NCI-H748 treated with DMSO at 0.1 percent for 48 hours (cell line): ENCODE results near the gene UBE2V1.
"Not testable (repeated sequence)": the region's sequence is repeated elsewhere in the genome, so short reads cannot be mapped to it uniquely, and the experiment has no call there.

Experiments
- DNase-seq: peaks from one replicate; lab custom pipeline; 2025; lab: John Stamatoyannopoulos, UW

The UBE2V1 gene

DNA sequence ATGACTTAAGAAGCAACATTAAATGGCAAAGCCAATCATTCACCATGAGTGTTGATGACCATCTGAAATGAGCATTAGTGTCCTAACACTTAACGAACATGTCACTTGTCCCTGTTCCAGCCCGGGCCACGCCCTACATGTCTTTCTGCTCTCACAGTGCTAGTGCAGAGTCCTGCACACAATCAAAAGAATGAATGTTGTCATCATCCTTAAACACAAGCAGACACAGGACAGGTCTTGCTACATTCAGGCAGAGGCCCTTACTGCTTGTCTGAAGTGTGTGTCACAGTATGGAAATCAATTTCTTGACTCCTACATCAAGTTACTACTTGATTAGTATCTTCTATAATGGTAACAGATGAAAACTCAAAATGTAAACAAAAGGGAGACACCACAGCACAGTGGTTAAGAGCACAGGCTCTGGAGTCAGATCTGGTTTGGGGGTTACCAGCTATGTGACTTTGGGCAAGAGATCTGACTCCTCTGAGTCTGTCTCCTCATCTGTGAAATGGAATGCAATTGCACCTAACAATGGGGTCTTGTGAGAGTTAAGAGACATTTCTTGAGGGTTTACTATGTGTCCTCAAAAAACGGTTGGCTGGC, 17.4 kb downstream of the UBE2V1 start:
- DNase-seq, result no peak

DNA sequence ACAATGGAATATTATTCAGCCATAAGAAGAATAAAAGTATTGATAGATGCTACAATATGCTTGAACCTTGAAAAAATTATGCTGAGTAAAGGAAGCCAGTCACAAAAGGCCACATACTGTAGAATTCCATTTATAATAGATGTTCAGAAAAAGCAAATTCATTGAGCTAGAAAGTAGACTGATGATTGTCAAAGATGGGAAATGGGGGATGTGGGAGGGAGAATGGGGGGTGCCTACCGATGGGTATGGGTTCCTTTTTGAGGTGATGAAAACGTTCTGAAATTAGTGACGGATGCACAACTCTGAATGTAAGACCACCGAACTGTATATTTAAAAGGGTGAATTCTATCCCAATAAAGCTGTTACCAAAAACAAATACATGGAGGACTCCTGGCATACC, 18.4 kb downstream of the UBE2V1 start:
- no peak for DNase-seq

DNA sequence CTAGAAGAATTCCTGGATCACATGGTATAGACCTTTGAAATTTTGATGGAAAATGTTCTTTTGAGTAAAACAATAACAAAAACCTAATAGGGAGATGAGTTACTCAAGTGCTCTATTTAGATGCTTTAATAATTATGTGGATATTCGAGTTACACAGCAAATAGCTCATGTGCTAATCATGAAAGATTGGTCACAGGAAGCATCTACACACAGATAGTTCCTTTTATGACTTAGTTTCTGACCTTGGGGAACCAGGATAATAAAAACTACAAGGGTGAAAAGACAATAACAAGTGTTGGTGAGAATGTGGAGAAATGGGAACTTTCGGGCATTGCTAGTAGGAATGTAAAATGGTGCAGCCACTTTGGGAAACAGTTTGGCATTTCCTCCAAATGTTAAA, 19.7 kb downstream of the UBE2V1 start:
- no peak for DNase-seq

DNA sequence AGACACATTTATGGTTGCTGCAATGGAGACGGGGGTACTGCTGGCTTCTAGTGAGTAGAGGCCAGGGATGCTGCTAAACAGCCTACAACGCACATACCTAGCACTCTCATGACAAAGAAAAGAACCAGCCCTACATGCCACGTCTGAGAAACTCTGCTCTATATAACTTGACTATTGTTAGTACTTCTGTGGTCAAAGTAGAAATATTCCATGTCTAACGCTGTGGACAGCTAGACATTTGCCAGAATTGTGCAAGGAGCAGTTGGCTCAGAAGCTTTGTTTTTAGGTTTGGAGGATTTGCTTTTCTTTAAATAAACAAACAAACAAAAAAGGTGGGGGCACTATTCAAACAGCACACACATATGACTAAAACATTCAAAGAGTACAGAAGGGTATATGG, 20.5 kb downstream of the UBE2V1 start:
- no peak for DNase-seq

DNA sequence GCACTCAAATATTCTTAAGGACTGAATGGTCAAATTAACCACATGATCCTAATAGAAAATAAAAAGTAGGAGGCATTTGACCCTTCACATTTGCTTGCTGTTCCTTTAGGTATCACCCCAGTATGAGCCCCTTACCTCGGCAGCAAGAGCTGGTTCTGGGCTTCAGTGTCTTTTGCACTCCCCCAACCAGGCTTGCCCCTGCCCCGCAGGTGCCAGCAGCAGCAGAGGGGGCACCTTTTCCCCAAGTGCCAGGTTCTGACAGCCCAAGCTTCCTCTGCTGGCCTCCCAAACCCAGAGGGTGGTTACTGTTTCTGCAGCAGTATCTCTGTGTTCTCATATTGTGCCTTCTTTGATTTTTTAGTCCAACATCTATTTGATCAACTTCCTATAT, 23.2 kb downstream of the UBE2V1 start:
- DNase-seq, result no peak

DNA sequence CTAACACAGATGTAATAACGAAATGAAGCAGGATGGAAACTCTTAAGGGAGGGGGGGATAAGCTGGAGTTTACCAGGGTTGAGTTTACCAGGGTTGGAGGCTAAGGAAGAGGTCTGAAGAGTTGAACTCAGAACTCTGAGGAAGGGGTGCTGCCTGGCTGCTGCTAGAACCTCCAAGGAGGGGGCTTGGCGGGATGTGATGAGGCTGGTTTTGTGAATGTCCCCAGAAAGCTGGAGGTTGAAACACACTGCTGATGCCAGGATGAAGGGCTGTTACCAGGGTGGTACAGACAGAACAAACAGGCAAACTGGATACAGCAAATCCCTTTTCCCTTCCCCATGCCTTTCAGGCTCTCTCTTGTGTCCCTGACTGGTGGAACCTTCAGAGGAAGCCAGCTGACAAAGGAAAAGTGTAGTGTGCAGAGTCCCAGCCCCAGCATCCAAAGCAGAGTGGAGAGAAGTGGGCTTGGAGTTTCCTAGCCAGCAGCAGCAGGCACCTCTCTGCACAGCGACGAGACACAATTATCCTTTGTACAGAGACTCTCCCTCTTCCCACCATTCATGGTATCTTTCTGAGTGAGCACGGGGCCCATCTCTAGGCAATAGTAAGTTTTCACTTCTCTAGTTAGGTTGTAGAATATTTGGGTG, 23.7 kb downstream of the UBE2V1 start:
- DNase-seq, result no peak

DNA sequence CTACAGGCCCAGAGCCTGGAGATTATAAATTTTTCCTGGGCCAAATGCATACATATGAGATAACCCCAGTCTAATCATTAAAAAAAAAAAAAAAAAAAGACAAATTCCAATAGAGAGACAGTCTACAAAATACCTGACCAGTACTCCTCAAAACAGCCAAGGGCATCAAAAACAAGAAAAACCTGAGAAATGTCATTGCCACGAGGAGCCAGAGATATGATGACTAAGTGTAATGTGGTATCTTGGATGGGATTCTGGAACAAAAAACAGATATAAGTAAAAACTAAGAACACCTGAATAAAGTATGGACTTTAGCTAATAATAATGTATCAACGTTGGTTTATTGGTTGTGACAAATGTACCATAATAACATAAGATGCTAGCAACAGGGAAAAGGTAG, 24.9 kb downstream of the UBE2V1 start:
- no peak for DNase-seq

DNA sequence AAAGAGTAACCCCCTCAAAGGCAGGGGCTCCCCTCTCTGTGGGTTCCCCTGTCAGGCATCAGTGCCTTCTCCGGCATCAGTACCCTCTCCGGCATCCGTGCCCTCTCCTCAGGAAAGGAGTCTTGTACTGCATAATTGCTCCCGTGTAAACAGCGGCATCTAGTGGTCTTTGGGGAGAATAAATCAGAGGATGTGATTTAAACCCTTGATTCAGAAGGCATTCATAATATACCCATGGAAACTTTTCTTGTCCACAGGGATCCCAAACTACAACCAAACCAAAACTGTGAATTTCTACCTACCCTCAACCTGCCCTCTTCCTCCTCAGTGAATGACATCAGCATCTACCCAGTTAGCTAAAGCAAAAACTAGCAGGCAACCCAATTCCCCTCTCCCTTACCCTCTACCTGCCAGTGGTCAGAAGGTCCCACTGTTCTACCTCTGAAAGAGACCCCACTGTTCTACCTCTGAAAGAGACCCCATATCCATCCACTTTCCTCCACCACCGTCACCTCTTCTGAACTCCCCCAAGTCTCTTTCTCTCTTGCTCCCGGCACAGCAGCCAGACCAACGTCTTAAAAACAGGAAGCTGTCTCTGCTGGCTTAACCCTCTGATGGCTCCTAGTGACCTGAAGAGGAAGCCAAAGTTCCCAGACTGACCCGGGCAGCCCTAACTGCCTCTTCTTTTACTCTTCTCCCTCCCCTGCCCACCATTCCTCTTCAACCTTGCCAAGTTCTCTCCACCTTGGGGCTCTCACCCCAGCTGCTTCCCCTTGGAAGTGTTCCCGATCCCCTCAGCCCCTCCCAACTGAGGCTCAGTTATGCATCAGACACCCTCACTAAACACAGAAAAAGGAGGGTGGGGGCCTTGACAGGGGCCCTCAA, 27.2 kb downstream of the UBE2V1 start:
- DNase-seq, result peak; percentile 15

DNA sequence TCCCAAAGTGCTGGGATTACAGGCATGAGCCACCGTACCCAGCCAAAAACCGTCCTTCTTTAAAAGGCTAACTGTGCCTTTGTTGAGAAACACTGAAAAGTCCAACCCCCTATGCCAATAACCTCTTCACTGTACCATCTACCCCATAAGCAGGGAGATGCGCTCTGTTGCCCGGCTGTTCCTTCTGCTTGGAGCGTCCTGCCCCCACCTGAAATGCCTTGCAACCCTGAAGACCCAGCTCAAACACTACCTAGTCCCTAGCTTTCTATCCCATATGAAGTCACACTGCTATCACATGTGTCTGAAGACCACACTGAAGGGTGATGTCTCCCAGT, 27.8 kb downstream of the UBE2V1 start:
- no peak for DNase-seq

DNA sequence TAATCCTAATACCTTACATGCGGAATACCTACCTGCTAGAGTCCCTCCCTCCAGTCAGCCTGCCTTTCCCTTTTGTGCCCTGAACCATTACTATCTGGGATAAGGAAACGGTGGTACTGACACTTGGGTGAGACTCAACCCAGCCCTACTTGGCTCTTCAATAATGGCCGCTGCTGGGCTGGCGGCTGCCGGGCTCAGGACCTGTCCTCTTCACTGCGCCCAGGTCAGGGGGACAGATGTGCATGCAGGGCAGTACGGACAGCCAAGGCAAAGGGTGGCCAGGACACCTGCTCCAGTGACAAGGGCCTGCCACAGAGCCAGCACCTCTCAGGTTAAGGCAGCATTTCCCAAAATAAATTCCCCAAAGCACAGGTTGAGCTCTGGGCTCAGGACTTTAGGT, 29.9 kb downstream of the UBE2V1 start:
- no peak for DNase-seq

DNA sequence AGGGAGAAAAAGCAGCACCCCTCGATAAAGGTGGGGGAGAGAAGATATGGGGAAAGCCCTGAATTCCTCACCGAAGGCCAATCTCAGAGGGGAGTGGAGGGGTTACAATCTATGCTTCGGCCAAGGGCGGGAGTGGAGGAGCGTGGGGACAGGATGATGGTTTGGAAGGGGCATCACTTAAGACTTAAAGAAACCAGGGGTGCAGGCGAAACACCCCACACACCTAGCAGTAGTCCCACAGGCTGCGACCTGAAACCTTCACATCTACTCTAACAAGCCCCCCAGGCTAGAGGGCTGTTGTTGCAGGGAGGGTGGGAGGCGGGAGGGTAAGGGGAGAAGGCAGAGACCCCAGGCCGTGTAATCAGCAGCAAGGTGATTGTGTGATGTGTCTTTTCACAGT, 30.9 kb downstream of the UBE2V1 start:
- DNase-seq, result not testable (repeated sequence)

DNA sequence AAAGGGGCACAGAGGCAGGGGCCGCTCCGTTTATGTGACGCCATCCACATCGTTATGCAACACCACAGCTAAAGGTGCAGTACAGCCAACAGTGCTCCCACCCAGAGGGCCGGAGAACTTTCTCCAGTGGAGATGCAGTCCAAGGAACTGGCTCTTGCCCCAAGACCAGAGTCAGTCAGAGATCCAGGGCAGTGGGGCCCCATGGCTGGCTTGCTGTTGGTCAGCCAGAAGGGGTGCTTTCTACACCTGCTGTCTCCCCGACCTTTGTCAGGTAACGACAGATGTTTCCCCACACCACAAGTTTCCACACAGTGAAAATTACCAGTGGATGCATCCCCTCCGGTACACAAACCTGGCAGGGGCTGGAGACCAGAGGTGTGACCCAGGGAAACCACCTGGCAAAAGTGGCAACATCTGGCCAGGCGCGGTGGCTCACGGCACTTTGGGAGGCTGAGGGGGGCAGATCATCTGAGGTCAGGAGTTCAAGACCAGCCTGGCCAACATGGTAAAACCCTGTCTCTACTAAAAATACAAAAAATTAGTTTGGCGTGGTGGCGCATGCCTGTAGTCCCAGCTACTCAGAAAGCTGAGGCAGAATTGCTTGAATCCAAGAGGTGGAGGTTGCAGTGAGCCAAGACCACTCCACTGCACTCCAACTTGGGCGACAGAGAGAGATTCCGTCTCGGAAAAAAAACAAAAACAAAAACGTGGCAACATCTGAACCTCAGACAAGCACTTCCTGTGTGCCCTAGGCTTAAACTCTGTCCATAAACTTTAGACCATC, 34.9 kb downstream of the UBE2V1 start:
- no peak for DNase-seq

DNA sequence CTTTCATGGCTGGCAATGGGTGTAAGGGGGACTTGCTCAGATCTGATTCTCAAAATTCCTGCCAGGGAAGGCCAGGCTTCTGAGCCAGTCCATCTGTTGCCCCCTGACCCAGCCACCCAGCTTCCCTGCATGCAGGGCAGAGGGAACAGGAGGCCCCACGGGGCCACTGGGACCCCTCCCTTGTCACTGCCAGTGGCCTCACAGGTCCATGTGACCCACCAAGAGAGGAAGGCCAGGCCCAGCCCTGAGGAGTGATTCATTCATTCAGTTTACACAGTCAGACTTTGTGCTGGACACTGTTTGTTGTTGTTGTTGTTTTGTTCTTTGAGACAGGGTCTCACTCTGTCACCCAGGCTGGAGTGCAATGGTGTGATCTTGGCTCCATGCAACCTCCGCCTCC, 39.5 kb downstream of the UBE2V1 start:
- DNase-seq, result no peak

DNA sequence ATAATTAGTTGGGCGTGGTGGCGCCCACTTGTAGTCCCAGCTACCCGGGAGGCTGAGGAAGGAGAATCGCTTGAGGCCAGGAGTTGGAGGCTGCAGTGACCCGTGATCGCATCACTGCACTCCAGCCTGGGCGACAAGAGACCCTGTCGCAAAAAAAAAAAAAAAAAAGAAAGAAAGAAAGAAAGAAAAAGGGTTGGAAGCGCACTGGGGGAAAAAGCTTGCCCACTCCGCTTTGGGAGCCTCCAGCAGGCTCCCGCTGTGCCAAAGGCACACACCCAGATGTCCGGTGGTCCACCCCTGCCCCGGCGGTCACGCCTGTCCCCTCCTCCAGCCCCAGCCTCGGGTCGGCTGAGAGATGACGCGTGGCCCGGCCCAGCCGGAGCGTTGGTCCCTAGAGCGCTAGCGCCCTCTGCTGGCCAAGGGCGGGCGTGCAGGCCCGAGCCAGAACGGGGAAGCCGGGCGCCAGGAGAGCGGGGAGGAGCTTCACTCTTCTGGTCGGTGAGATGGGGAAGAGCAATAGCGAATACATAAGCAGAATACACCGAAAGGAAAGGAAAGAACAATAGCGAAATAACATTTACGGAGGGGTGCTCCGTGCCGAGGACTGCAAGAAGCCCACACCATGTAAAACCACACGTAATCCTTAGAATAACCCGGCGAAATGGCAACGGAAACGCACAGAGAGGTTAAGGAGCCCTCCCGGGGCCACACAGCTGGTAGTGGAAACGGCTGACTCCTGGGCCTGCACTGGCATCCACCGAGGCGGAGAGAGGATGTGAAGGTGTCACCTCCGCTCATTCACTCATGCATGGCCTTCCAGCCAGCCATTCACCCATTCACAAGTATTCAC, 41.7 kb downstream of the UBE2V1 start:
- peak; percentile 62 for DNase-seq

DNA sequence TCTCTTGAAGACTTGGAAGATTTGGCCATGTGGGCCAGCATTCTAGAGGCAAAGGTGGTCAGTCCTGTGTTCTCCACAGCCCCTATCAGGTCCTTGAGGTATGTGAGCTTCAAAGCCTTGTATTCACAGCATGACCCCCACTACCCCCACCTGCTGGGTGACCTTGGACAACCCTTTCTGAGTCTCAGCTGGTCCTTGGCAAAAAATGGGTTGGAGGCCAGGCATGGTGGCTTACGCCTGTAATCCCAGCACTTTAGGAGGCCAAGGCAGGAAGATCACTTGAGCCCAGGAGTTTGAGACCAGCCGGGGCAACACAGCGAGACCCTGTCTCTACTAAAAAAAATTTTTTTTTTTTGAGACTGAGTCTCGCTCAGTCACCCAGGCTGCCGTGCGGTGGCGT, 42.6 kb downstream of the UBE2V1 start:
- no peak for DNase-seq

DNA sequence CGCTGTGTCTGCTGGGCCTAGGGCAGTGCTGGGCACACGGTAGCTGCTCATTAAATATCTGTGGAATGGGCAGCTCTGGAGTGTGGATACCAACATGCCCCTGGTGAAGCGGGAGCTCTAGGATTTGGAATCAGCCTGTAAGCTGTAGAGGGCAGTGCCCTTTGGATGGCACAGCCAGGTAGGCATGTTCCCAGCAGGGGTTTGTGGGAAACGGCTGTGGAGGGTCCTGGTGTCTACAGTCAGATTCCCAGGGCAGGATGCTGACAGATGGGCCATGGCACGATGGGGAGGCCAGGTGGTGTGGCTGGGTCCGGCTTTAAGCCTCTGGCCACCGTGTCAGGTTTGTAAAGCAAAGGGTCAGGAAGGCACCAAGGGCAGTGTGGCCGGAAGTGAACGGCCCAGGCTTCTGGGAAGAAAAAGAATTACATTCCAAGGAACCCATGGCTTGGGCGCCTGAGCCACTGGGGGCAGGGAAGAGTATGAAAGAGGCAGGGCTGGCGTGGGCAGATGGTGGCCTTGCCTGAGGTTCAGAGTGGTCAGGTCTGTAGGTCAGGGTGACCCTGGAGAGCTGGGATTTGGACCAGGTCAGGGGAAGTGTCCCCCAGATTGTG, 44.8 kb downstream of the UBE2V1 start:
- no peak for DNase-seq

DNA sequence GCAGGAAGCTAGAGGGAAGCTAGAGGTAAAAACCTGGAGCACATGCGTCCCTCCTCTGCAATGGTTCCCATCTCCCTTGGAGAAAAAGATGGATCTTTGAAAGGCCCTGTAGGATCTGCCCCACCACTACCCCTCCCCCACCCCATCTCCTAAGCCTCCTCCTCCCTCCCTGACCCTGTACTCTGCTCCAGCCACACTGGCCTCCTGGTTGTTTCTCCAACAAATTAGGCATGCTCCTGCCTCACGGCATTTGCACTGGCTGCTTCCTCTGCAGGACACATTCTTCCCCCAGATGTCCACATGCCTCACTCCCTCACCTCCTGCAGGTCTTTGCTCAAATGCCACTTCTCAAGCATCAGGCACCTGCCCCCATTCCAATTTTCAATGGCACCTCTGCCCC, 45.5 kb downstream of the UBE2V1 start:
- no peak for DNase-seq

DNA sequence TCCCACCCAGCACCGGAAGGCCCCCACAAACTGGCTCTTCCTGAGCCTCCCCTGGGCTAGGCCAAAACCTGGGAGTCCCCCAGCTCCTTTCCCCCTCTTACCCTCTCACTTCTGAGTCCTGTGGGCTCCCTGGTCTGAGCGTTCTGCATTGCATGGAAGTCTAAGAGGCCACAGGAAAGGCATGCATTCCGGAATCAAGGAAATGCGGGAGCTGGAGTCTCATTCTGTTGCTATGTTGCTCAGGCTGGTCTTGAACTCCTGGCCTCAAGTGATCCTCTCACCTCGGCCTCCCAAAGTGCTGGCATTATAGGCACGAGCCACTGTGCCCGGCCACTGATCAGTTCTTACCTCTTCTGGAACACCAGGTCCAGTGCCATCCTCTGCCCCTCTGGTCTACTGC, 45.9 kb downstream of the UBE2V1 start:
- no peak for DNase-seq

DNA sequence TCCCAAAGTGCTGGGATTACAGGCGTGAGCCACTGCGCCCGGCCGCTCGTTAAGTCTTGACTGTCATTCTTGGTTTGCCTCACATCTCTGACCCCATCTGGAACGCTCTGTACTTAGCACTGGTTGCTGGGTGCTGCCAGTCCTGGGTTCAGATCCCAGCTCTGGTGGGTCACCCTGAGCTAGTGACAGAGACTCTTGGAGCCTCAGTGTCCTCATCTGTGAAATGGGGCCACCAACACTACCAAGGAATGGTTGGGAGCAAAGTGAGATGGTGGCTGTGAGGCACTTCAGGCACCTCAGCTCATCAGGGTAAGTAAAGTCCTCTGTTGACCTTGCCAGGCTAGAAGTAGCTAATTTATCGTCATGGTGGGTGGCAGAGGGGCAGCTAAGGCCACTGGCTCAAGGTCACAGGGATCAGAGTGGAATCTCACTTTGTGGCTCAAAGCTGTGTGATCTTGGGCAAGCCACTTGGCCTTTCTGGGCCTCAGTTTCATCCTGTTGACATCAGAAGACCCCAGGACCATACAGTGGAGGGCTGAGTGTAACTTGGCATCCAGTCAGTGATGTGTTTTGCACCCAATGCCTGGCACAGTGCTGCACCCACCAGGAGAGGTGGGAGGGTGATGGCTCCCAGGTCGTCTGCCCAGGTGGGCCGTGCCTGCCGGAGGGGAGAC, 46.7 kb downstream of the UBE2V1 start:
- DNase-seq, result no peak

DNA sequence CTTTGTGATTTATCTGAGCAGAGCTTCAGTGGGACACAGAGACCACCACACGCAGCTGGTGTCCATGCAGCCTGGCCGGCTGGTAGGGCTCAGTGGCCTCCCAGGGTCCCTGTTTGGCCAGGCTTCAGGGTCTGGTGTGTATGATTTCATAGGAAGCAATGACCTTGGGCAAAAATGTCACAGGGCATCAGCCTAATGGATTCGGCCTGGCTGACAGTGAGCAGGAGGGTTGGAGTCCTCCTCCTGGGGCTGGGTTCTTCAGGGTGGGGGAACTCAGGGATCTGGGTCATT, 47.7 kb downstream of the UBE2V1 start:
- DNase-seq, result no peak

DNA sequence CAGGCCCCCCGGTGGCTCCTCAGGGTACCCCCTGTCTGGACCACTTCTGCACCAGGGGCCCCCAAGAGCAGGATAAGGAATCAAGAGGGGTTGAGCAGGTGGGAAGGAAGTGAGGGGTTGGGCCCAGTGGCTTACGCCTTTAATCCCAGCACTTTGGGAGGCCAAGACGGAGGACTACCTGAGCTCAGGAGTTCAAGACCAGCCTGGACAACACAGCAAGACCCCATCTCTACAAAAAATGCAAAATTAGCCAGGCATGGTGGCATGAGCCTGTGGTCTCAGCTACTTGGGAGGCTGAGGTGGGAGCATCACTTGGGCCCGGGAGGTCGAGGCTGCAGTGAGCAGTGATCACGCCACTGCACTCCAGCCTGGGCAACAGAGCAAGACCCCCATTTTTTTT, 49.2 kb downstream of the UBE2V1 start:
- DNase-seq, result not testable (repeated sequence)
